DMS79 treated with DMSO at 0.1 percent for 48 hours (cell line): ENCODE results near the gene CPXM1.

Experiments used
- DNase-seq: peaks from one replicate; lab custom pipeline; 2025; lab: John Stamatoyannopoulos, UW

Gene CPXM1

DNA sequence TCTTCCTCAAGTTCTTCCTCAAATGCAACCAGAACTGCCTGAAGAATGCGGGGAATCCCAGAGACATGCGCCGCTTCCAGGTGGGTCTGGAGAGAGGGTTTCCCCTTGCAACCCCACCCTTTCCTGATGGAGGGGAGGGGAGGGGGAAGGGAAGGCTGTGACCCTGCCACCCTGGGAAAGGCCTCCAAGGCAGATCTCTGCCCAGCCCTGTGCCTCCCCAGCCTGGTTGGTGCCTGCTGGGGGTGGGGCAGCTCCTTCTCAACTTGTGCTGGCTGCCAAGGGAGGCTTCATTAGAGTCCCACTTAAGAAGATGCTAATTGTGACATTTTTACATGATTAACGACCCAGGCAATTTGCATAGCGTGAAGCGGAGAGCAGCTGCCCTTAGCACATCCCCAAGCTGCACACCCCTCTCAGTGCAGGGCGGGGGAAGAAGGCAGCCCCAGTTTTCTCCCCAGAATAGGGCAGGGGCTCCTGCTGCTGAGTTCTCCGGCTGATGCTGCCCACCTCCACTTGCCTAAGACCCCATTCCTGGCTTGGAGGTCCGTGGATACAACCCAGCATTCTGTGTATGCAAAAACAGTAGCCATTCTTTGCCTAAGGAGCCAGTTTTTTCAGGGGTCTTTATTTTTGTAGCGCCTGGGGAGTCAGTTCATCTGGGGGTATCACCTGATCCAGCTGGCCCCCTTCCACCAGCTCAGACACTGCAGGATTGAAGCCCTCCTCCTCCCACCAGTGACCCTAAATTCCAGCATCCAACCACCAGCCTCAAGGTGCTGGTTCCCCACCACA lies 51.7 kb downstream of the CPXM1 start:
- no peak for DNase-seq

DNA sequence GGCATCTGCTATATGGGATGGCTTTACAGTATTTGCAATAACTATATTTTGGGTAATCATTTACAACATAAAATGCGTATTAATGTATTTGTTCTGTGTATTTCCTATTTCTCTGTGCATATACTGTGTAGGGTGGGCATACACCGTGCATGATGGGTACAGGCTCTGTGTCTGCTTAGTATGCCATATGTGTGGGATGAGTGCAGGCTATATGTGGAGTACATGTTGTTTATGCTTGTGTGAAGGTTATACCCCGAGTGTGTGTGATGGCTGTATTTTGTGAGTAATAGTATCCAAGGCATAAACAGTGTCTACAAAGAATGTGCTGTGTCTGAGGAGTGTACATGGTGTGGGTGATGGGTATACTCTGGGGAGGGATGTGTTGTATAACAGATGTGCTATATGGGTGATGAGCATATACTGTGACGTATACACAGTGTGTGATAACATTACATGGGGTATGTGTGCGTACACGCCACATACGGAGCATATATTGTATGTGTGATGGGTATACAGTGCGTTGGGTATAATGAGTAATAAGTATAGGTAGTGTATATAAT lies 52.7 kb downstream of the CPXM1 start:
- DNase-seq, result no peak

DNA sequence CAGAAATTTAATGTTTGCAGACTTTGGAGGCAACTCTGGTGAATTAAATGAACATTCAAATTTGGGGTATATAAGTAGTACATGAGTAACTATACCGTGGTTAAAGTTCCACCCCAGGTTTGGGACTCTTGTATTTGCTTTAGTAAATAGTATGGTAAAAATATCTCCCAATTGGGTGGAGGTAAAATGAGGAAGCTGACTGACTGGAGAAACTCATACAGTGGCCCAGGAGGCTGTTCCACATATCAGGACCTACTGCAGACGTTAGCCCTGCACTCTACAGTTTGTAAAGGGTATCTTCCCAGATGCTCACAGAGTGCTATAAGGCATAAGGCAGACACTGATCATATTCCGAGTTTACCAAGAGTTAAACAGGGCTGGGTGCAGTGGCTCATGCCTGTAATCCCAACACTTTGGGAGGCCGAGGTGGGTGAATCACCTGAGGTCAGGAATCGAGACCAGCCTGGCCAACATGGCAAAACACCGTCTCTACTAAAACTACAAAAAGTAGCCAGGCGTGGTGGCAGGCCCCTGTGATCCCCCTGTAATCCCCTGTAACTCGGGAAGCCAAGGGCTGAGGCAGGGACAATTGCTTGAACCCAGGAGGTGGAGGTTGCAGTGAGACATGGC lies 53.7 kb downstream of the CPXM1 start:
- no peak for DNase-seq

DNA sequence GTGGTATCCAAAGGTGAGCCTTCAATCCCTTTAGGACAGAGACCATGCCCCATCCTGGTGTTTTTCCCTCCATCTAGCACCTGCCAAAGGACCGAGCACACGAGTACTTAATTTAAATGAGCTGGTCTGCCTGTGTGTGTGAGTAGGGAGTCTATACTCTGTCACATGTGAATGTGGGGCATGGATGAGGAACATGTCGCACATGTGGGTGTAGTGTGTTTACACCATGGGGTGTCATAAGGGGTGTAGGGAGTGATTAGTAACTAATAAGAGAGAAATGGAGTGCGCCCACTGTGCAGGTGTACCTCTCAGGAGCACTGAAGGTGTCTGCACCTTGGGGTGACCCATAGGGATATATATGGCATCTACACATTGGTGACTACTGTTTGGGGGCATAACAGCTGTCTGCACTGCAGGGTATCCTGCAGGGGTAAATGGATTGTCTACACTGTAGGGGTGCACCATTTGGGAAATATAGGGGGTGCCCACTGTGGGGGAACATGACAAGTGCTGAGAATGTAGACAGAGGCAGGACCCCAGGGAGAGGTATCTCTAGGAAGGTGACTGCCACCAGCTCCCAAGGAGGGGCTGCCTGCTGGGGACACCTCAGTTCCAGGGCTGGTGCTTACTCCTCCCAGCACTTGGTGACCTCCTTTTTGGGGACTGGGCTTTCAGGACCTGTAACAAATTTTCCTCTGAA lies 54.3 kb downstream of the CPXM1 start:
- no peak for DNase-seq

DNA sequence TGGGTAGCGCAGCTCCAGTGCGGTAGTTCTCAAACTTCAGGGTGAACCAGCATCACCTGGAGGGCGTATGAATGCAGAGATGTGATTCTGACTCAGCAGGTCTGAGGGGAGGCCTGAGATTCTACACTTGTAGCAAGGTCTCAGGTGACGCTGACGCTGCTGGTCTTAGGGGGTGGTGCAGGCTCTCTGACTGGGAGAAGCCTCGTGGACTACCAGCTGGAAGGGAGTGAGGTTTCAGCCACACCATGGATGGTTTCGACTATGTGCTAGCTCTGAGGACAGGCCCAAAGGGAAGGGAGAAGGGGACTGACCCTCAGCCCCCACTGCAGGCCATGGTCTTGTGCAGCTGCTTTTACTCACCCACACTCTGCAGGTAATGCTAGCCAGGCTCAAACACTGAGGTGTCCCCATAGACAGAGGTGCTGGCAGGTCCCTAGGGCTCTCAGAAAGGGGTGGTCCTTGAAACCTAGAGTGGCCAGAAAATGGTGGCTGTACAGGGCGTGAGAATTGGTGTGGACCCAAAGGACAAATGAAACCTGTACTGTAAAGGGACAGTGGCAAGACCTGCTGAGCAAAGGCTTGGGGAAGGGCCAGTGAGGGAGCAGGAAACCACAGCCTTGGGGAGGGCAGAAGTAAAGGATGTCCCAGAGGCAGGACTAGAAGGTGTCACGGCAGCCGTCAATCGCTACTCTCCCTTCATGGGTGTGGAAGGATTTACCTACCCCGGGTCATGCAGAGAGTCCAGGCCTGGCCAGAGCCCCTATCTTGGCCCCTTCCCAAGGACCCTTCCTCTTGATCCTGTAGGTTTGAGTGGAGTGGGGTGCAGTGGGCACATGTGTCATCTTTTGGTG lies 55.1 kb downstream of the CPXM1 start:
- no peak for DNase-seq
